HG03196 (cell line): ENCODE data around the gene TSPOAP1.

Source experiments
- ATAC-seq: cut with Tn5 transposase; IDR thresholded peaks from one replicate; pipeline ENCODE4 v1.9.1; 2021; ENCODE audit not compliant: unreplicated experiment

The TSPOAP1 gene

GRCh38 chr17:58317421-58318064 lies 11.1 kb downstream of the TSPOAP1 start:
- no peak for ATAC-seq

GRCh38 chr17:58316260-58316960 lies 12.2 kb downstream of the TSPOAP1 start:
- no peak for ATAC-seq

DNA sequence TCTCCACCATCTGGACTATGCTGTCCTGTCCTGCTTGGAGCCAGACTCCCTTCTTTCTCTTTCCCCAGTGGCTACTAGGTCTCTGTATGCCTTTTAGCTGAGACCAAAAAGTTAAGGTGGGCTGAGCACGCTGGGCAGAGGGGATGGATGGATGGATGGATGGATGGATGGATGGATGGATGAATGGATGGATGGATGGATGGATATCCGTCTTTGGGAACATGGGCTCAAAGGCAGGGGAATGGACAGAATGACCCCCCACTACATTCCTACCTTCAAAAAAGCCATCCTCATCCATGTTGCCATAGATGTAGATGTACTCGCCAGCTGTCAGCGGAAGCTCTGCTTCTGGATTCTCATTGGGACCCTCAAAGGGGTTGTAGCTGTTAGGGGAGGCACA lies 12.8 kb downstream of the TSPOAP1 start:
- no peak for ATAC-seq

DNA sequence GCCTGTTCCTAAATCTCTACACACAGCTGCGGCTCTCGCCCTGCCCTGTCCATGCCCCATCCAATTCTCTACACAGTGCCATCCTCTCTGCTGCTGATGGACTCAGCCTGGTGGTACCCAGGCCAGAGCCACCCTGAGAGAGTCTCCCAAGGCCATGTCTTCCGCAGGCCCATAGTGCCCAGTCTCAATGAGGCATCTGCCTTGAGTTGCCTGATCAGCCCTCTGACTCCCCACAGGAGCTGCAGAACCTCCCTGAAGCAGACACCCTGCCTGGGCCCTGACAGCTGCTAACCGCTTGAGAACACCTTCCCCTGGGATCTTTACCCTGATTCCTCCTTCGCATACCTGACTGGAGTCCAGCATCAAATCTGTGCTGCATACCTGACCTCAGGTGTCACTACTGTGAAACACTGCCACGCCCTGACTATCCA lies 13.3 kb downstream of the TSPOAP1 start:
- ATAC-seq, result no peak

GRCh38 chr17:58314706-58315015 lies 13.9 kb downstream of the TSPOAP1 start:
- ATAC-seq, result no peak

- ATAC-seq, result no peak
Observed at GRCh38 chr17:58313815-58314705, 14.5 kb downstream of the TSPOAP1 start.

DNA sequence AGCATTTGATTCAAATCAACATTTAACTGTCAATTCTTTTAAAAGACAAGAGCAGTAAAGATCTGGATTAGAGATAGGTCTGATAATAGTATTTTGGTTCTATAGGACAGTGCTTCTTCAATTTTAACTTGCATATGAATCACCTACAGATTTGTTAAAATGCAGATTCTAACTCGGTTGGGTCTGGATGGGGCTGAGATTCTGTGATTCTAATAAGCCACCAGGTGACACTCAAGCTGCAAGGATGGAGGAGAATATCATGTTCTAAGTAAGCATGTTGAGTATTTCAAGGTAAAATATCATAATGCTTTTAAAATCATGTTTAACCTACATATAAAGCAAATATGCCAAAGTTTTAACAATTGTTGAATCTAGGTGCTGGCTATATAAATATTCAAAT lies 15.8 kb downstream of the TSPOAP1 start:
- no peak for ATAC-seq

GRCh38 chr17:58312021-58312630 lies 16.5 kb downstream of the TSPOAP1 start:
- no peak for ATAC-seq

DNA sequence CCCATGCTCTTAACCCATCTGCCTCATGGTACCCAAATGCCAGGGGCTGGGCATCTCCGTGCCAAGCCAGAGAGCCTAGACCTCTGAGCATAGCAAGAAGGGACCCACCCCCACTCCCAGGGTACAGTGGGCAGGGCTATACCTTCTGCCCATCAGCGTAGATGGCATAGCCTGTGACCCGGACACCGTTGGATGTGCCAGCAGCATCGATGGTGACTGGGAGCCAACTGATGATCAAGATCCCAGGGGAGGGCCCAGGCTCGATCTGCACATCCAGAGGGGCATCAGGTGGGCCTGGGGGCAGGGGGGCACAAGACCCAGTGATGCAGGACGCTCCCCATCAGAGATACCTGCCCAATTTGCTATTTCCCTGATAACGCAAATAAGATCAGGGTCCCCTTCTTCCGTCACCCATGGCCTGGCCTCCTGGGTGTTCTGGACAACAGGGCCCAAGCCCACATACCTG lies 17.1 kb downstream of the TSPOAP1 start:
- no peak for ATAC-seq

DNA sequence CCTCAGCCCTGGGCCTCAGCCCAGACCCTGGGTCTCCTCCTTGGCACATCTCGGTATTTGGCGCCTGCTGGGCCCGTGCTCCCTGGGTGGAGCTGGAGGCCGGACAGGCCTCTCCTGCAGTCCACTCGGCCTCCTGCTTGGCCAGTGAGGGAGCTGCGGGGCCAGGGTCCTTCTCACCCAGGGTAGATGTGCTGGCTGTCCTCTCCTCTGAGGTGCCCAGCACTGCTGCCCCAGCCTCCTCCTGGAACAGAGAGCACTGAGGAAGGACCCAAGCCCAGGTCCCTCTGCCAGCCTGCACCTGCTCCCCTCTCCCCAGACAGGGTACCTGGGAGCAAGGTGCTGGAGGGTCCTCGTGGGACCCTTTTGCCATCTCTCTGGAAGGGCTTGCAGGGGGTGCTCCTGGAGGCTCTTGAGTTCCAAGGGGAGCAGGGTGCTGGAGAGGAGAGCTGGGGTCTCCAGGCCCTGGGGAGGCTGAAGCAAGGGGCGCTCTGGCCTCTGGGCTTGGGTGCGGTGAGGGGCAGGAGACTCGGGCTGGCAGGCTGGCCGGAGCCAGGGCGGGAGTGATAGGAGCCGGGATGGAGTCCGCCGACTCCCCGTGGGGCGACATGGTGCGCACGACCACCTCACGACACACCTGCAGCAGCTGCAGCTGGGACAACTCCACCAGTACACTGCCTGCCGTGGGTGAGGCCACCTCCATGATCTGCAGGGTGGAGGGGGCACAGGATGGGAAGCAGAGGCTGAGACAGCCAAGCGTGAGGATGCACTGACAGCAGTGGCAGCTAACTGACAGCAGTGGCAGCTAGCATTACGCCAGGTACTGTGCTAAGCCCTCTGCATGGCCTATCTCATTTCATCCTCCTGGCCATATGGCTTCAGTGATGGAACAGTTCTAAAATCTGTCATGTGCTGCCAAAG lies 17.8 kb downstream of the TSPOAP1 start:
- ATAC-seq, result no peak

DNA sequence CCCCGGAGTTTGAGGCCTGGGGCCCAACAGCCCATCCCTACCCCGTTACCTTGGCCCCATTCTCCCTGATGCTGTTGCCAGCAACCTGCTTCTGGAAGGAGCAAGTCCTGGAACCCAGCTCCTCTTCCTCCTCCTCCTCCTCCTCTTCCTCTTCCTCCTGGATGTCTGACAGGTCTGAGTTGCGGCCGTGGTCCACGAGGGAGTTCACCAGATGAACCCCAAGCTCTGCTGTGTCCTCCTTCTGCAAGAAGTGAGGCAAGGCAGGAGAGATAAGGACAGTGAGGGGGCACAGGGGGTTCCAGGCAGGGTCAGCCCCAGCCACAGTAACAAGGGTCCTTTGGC lies 18.7 kb downstream of the TSPOAP1 start:
- no peak for ATAC-seq

DNA sequence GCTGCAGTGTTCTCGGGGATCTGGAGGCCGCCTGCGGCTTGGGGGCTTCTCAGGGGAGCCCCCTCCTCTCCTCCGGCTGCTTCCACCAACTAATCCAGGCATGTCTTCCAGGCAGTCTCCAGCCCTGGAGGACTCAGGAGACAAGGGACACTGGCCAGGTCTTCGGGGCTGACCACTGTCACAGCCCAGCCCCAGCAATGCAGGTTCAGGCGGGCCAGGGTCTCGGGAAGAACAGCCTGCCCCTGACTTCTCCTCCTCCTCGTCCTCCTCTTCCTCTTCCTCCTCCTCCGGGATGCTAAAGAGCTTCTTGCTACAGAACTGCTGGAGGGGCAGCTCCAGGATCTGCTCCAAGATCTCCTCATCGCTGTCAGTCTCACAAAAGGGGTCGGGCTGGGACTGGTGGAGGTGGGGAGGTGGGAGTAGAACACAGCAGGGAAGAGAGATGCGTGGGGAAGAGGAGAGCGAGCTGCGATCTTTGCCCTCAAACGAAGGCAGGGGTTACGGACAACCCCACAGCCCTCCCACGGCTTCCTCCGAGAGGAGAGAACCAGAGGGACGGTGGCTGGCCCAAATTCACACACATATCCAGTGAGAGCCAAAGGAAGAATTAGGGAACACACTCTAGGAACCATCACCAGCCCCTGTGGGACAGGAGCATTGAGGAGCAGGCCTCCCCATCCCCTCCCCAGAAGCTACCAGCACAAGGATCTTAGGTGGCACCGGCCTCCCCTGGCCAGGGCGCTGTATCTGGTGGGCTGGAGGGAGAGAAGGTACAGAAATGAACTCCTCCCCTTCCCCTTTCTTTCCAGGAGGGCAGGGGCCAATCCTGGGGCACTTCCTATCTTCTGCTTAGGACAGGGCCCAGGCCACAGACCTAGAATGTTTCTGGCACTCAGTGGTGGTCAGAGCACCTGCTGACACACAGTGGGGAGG lies 19.3 kb downstream of the TSPOAP1 start:
- no peak for ATAC-seq

DNA sequence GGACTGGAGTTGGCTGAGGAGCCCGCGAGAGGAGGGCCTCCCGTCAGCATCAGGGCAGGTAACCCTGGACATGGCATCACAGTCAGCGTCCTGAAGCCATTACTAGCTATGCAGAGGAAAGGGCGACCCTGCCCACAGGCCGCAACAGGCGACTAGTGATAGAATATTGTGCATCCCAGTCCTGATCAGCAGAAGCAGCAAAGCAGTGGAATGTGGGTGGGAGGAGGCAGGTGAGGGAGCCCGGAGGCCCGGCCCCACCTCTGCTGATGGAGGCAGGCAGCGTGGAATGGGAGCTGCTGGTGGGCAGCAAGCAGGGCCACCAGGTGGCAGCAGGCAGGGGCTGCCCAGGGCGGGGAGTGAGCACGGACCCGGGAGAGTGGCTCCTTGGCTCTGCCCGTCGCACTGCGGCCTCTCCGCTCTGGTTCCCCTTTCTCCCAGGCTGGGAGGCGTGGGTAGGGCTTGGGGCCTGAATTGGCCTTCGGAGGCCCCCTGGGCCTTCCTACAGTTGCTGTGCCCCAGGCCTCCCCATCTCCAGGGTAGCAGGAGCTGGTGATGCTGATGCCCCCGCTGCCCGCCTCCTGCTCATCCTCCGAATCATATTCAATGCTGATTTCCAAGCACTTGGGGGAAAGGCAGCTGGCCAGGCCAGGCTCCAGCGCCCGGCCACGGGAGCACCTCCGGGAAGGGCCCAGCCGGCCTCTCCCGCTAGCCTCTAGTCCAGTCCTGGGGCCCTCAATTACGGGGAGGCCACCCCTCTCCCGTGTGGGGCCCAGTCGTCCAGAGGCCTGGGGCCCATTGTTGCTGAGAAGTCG lies 20.2 kb downstream of the TSPOAP1 start:
- no peak for ATAC-seq

DNA sequence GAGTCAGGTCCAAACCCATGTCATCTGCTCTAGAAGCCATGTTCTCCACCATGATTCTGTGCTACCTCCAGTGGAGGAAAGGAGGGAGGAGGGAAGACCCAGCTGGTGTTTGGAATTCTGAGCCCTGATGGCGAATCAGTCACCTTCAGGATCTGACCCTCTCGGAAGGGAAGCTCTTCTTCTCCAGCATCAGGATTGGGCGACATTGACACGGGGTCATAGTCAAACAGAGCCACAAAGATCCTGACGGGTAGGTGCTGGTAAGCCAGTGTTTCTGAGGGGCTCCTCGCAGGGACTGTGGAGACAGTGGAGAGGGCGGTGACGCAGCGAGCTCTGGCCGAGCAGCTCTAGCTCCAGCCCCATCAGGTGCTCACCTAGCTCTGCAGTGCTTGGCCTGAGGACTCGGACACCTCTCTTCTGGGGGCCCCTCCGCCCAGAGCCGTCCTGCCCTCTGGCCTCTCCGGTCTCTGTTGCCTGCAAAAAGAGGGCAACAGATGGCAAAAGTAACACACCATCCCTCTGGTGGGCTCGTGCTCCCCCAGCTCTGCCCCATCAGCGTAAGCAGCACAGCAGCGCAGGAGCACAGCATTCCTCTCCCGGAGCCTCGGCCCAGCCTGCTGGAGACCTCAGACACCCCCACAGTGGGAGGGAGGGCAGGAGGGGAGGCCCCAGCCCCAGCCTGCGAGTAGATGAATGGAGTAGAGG lies 21.0 kb downstream of the TSPOAP1 start:
- no peak for ATAC-seq

GRCh38 chr17:58306131-58306951 lies 22.3 kb downstream of the TSPOAP1 start:
- no peak for ATAC-seq

DNA sequence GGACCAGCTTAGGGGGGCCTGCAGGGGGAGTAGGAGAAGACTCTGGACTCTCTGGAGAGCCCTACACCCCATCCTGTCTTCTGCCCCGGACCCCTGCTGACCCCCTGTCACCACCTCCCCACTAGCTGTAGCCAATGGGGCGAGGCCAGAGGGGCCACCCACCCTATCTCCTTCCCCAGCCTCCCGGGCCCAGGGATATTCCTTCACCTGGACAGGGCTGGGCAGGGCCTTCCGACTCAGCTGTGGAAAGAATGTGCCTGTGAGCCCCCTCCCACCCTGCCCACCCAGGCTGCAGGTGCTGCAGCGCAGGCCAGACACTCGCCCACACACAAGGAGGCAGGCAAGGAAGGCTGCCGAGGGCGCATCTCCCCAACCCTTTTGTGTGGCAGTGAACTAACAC lies 23.0 kb downstream of the TSPOAP1 start:
- no peak for ATAC-seq
